Thyroid gland (tissue), 4 donors: ENCODE measurements around the gene VSTM2B. TPM values are rescaled to one million over a fixed set of nuclear protein-coding genes. Genes with fewer than 3 reads are reported as not detected.

Experiments
- DNase-seq, 2 donors: peaks; one replicate each; pipeline ENCODE4 v3.0.0-alpha.2; 2019
- H3K27ac ChIP-seq, 3 donors: fragments of 200-600 bp; sonication (generic); 1 replicate in 2 of 3; 2 replicates in 1 of 3; pipeline ENCODE4 v1.5.1; 2016 to 2019; ENCODE audit warnings: mild to moderate bottlenecking in 1 of 3, moderate library complexity in 1 of 3
- H3K27me3 ChIP-seq: fragments of 200-600 bp; sonication (generic); one replicate; pipeline ENCODE4 v1.5.1; 2019
- H3K36me3 ChIP-seq, 2 donors: fragments of 200-600 bp; sonication (generic); one replicate each; pipeline ENCODE4 v1.5.1; 2016 to 2019
- H3K4me1 ChIP-seq, 2 donors: fragments of 200-600 bp; sonication (generic); one replicate each; pipeline ENCODE4 v1.5.1; 2017 to 2019
- H3K4me3 ChIP-seq, 3 donors: fragments of 200-600 bp; sonication (generic); replicated peaks in 1 of 3; 1 replicate in 2 of 3; 2 replicates in 1 of 3; pipeline ENCODE4 v1.5.1; 2016; ENCODE audit warnings: mild to moderate bottlenecking in 1 of 3
- H3K9me3 ChIP-seq: fragments of 200-600 bp; sonication (generic); one replicate; pipeline ENCODE4 v1.5.1; 2017
- POLR2A ChIP-seq, 2 donors: fragments of 450-650 bp; IDR thresholded peaks; one replicate each; pipeline ENCODE4 v1.6.1; 2017; ENCODE audit warnings: antibody characterized with exemption in 2 of 2, mild to moderate bottlenecking in 2 of 2, moderate library complexity in 1 of 2
- WGBS, 2 donors: methylation state at CpG; one replicate each; pipeline ENCODE4 v1.1.5; 2017; 5-methylcytosine and 5-hydroxymethylcytosine counted together
- intact Hi-C: fragments of 100-400 bp; cut with DNase I; formaldehyde crosslinking; loops from one replicate; pipeline ENCODE4 v1.15.1; 2023
- total RNA-seq, 4 donors: library from RNA; depleted of rRNA; stranded (reverse); fragments of >200 nt; gene quantifications; one replicate each; pipeline ENCODE4 v1.2.3, GENCODE V29; 2016
- TF ChIP-seq, protein P1 (sequence below), 6 experiments: fragments of 200-600 bp in 3 of 6; fragments of 450-650 bp in 3 of 6; sonication (generic) in 3 of 6; IDR thresholded peaks; one replicate each; pipeline ENCODE4 v1.5.1; 2016 to 2019; ENCODE audit warnings: antibody characterized with exemption in 6 of 6, mild to moderate bottlenecking in 2 of 6, inconsistent platforms in 1 of 6, moderate library complexity in 1 of 6

VSTM2B gene
- total RNA-seq, 4 donors from 2014 or later = not detected

DNA sequence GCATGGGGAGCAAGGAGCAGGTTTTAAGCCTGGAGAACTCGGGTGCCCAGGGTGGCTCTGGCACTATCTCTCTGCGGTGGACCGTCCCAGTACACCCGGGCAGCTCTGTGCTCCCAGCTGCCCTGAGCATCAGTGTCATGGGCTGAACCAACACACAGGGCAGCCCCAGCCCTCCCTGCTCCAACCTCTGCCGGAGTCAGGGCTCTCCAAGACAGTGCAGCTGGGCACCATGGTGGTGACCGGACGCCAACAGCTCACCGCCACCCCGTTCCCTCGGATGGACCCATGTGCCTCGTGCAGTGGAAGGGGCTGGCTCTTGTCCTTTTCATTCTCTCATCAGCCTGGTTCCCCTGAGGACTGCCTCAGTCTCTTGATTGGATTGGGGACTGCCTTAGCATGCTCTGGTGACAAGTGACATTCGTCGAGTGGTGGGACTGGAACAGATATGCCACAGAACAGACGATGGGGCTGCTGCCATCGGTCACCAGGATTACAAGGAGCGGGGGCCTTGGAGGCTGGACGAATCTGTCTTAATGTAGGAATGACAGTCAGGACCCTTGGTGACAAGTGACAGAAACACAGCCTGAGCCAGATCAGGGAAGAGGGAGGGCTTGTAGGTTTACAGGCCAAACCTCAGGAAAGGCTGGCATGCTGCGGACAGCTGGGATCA lies 25.7 kb upstream of the VSTM2B start:
- Histone ChIP-seq H3K27me3 (no peaks in the 10 kb centered on the region), H3K36me3 (no peaks in the 10 kb centered on the region), H3K27ac (no peak overlapping the region), H3K4me3 (no peak overlapping the region), H3K4me1 (no peaks in the 10 kb centered on the region), H3K9me3 (no peaks in the 10 kb centered on the region)
- TF ChIP-seq POLR2A (IDR thresholded peaks at IDR 0.05) = no peak
- TF ChIP-seq, protein P1, sequence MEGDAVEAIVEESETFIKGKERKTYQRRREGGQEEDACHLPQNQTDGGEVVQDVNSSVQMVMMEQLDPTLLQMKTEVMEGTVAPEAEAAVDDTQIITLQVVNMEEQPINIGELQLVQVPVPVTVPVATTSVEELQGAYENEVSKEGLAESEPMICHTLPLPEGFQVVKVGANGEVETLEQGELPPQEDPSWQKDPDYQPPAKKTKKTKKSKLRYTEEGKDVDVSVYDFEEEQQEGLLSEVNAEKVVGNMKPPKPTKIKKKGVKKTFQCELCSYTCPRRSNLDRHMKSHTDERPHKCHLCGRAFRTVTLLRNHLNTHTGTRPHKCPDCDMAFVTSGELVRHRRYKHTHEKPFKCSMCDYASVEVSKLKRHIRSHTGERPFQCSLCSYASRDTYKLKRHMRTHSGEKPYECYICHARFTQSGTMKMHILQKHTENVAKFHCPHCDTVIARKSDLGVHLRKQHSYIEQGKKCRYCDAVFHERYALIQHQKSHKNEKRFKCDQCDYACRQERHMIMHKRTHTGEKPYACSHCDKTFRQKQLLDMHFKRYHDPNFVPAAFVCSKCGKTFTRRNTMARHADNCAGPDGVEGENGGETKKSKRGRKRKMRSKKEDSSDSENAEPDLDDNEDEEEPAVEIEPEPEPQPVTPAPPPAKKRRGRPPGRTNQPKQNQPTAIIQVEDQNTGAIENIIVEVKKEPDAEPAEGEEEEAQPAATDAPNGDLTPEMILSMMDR (IDR thresholded peaks at IDR 0.05) = no peak
- intact Hi-C loops = no loop called here
- DNase-seq = no peak
- 68 to 78% methylated on average over 11 to 16 of the region's 18 CpGs for WGBS, 2 donors

DNA sequence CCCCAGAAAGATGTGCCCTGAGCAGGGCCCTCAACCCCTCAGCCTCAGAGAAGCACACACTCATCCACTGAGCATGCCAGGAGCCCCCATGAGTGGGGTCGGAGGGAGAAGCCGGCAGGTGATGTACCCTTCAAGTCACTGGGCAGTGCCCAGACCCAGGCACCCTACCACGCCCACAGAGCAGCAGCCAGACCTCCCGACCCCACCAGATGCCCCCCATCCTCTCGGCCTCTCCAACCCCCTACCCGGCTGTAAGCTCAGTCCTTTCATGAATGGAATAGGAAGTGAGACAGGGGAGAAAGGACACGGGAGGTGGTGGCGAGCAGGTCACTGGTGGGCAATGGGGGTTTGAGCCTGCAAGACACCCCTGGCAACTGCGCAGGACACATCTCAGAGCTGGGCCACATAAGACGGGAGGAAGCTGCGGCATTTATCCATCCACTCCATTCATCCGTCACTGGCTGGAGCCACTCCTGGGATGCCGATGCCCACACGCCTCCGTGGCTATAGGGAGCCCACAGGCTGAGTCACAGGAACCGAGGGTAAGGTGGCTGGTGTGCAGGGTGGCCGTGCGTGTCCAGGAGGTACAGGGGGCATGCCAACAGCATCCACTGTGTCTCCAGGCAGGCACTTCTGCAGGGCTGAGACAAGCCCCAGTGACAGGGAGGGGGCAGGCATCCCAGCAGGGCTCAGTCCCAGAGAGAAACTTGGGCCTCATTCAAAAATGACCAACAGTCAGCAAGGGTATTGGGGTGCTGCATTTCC lies 23.8 kb upstream of the VSTM2B start:
- H3K4me1 ChIP-seq = no peaks in the 10 kb centered on the region
- no peaks in the 10 kb centered on the region for H3K27me3 ChIP-seq
- H3K4me3 ChIP-seq = no peak overlapping the region
- intact Hi-C loops = no loop called here
- H3K36me3 ChIP-seq = no peaks in the 10 kb centered on the region
- 84 to 91% methylated on average over 13 to 17 of the region's 18 CpGs for WGBS, 2 donors
- no peak for DNase-seq
- H3K9me3 ChIP-seq = no peaks in the 10 kb centered on the region
- TF ChIP-seq, protein P1 (IDR thresholded peaks at IDR 0.05) = no peak
- no peak overlapping the region for H3K27ac ChIP-seq

DNA sequence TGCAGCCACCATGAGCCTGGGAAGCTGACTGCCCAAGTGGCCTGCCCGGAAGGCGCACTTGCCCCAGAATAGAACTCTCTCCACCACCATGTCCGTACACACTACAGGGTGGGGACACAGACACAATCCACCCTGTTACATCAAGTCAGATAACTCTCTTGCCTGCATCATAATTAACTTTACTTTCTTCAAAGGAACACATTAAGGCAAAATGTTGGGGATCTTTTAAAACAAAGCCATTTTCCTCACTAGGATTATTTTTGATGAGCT lies 23.3 kb upstream of the VSTM2B start:
- H3K9me3 ChIP-seq = no peaks in the 10 kb centered on the region
- no peak for TF ChIP-seq POLR2A (IDR thresholded peaks at IDR 0.05)
- TF ChIP-seq, protein P1 (IDR thresholded peaks at IDR 0.05) = no peak
- intact Hi-C loops = no loop called here
- H3K27ac ChIP-seq = no peak overlapping the region
- WGBS, 2 donors = 89 to 93% methylated on average over 3 of the region's 3 CpGs
- H3K36me3 ChIP-seq = no peaks in the 10 kb centered on the region
- DNase-seq = no peak
- H3K4me1 ChIP-seq = no peaks in the 10 kb centered on the region
- no peak overlapping the region for H3K4me3 ChIP-seq
- H3K27me3 ChIP-seq = no peaks in the 10 kb centered on the region

DNA sequence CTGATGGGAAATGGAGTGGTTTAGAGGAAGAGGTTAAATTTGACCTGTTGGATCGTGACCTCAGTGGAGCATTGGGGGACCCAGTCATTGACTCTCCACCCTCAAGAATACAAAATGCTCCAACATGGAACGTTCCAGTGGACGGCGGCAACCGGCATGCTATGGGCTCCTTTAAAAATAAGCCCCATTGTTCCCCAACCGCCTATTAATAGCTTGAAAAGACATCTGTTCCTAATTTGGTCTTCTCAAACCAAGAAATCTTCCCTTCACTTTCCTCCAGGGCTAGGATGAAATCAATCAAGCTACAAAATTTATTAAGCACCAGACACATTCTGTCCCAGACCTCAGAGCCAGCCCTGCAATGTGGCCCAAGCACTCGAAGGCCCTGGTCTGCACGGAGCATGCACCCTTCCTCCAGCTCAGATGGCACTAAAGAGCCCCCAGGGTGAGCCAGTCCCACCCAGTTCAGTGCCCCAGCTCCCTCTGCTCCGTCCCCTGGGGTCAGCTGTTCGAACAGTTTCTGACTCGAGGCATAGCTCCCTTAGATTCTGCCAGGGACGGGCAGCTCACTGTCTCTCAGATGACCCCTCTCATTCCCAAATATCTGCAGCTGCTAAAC lies 22.5 kb upstream of the VSTM2B start:
- H3K4me1 ChIP-seq = no peaks in the 10 kb centered on the region
- no peaks in the 10 kb centered on the region for H3K9me3 ChIP-seq
- H3K27ac ChIP-seq = no peak overlapping the region
- H3K4me3 ChIP-seq = no peak overlapping the region
- intact Hi-C loops = no loop called here
- no peak for DNase-seq
- TF ChIP-seq, protein P1 (IDR thresholded peaks at IDR 0.05) = no peak
- no peak for TF ChIP-seq POLR2A (IDR thresholded peaks at IDR 0.05)
- H3K27me3 ChIP-seq = no peaks in the 10 kb centered on the region
- H3K36me3 ChIP-seq = no peaks in the 10 kb centered on the region
- WGBS, 2 donors = 67 to 77% methylated on average over 12 of the region's 12 CpGs

DNA sequence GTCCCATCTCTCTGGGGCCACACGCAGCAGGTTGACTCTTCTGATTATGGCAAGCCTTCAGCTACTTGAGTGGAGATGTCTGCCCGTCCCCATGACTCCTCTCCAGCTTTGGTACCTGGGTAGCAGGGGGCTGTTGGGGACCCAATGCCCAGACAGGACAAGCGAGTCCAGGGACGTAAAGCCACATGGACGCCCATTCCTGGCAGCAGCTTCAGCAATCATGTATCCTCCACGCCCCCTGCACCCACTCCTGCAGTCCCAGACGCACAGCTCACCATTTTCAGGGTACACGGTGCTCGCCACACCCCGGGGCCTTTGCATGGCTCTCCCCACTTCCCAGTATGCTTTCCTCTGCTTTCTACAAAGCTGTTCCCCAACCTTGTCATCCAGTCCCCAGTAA lies 22.0 kb upstream of the VSTM2B start:
- Histone ChIP-seq H3K4me3 (no peak overlapping the region), H3K4me1 (no peaks in the 10 kb centered on the region), H3K36me3 (no peaks in the 10 kb centered on the region), H3K9me3 (no peaks in the 10 kb centered on the region), H3K27me3 (no peaks in the 10 kb centered on the region), H3K27ac (no peak overlapping the region)
- intact Hi-C loops = no loop called here
- no peak for TF ChIP-seq POLR2A (IDR thresholded peaks at IDR 0.05)
- TF ChIP-seq, protein P1 (IDR thresholded peaks at IDR 0.05) = no peak
- 77 to 81% methylated on average over 10 of the region's 10 CpGs for WGBS, 2 donors
- DNase-seq = no peak
